Right renal cortex interstitium (tissue), 3 donors: ENCODE measurements around the gene CCR2. TPM values are rescaled to one million over a fixed set of nuclear protein-coding genes. Genes with fewer than 3 reads are reported as not detected.

ENCODE experiments used
- DNase-seq, 3 donors: peaks; one replicate each; pipeline ENCODE4 v3.0.0-alpha.2; 2013; ENCODE audit warnings: low read depth in 3 of 3, low spot score in 2 of 3
- polyA plus RNA-seq, 3 donors: library from polyadenylated mRNA; unstranded; fragments of 120-200 nt; gene quantifications; one replicate each; pipeline ENCODE4 v1.2.1, GENCODE V29; 2013; ENCODE audit not compliant: insufficient read length in 3 of 3

The CCR2 gene
- polyA plus RNA-seq, 3 donors: 2.0 to 2.1 (median 2.1) TPM

GRCh38 chr3:46354478-46354877, 567 bp downstream of the CCR2 start:
- no peak for DNase-seq

GRCh38 chr3:46354984-46355383, 1.1 kb downstream of the CCR2 start:
- DNase-seq: no peak

DNA sequence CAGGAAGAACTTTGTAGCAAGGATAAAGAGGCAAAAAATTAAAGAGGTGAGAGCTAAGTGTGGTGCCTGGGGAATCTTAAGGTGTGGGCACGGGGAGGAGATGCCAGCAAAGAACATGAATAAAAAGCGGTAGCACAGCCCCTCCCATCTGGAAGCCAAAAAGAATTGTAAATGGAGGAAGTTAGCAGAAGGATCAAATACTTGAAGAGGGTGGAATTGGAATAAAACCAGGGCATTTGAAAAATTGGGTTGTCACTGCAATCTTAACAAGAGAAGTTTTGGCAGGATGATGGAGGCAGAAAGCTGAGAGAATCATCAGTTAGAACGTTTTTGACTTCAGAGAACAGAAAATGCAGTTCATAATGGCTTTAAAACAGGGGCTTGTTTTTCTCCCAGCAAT, 2.4 kb downstream of the CCR2 start:
- no peak for DNase-seq

DNA sequence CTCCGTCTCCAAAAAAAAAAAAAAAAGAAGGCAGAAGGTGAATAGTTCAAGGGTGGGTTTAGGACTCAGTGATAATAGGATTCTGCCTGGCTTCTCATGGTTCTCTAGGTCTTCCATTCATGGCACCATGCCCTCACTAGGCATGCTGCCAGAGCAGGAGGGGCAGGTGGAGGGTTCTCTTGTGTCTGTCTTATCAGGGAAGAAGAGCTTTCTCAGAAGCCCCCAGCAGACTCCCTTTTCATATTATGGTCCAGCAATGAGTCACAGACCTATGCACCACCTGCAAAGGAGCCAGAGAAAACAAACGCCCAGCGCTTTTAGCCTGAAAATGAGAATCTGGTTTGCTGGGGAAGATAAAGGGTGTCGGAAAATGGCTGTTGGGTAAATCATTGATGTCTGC, 3.0 kb downstream of the CCR2 start:
- DNase-seq: no peak

DNA sequence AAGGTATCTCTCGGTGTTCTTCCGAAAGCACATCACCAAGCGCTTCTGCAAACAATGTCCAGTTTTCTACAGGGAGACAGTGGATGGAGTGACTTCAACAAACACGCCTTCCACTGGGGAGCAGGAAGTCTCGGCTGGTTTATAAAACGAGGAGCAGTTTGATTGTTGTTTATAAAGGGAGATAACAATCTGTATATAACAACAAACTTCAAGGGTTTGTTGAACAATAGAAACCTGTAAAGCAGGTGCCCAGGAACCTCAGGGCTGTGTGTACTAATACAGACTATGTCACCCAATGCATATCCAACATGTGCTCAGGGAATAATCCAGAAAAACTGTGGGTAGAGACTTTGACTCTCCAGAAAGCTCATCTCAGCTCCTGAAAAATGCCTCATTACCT, 4.6 kb downstream of the CCR2 start:
- no peak for DNase-seq

- DNase-seq: no peak
Observed at GRCh38 chr3:46359733-46360493, 6.0 kb downstream of the CCR2 start.

DNA sequence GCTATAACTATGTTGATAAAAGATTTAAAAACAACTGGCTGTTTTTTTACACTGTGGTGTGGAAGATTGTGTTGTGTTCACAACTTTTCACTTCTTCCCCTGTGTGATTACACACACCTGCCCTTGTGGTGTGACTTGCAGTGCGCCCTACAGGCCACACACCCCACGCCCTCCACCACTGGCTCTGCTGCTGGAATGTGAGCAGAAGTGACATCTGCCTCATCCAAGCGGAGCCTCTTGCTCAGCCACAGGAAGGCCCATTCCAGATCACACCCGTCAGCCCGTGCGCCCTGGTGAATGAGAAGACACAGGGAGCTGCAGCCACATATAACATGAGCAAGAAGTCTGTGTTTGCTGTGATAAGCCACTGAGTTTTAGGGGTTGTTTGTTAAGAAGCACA, 7.0 kb downstream of the CCR2 start:
- no peak for DNase-seq

- DNase-seq: no peak
Observed at GRCh38 chr3:46361408-46362283, 7.7 kb downstream of the CCR2 start.

DNA sequence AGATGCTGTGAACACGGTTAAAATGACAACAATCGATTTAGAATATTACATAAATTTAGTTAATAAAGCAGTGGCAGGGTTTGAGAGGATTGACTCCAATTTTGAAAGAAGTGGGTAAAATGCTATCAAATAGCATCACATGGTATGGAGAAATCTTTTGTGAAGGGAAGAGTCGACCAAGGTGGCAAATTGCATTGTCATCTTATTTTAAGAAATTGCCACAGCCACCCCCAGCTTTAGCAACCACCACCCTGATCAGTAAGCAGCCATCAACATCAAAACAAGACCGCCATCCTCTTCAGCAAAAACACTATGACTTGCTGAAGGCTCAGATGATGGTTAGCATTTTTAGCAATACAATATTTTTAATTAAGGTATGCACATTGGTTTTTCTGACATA, 11.1 kb downstream of the CCR2 start:
- no peak for DNase-seq

GRCh38 chr3:46365737-46366524, 12.0 kb downstream of the CCR2 start:
- DNase-seq: no peak

GRCh38 chr3:46367811-46368210, 13.9 kb downstream of the CCR2 start:
- DNase-seq: no peak

DNA sequence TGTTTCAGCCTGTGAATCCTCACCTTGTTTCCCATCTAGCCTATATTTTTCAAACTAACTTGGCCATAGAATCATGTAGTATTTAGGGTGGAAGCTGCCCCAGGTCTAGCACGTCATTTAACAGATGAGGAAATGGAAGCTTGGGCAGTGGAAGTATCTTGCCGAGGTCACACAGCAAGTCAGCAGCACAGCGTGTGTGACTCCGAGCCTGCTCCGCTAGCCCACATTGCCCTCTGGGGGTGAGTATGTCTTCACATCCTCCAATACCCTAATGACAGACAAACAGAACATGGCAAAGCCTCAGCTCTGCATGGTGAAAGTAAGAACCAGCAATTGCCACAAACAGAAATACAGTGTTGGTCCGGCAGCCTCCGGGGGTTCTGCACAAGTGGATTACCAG, 14.7 kb downstream of the CCR2 start:
- DNase-seq: no peak

GRCh38 chr3:46369151-46369550, 15.2 kb downstream of the CCR2 start:
- no peak for DNase-seq

DNA sequence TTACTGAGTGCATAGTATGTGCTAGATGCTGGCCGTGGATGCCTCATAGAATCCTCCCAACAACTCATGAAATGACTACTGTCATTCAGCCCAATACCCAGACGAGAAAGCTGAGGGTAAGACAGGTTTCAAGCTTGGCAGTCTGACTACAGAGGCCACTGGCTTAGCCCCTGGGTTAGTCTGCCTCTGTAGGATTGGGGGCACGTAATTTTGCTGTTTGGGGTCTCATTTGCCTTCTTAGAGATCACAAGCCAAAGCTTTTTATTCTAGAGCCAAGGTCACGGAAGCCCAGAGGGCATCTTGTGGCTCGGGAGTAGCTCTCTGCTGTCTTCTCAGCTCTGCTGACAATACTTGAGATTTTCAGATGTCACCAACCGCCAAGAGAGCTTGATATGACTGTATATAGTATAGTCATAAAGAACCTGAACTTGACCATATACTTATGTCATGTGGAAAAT, 15.8 kb downstream of the CCR2 start:
- no peak for DNase-seq

DNA sequence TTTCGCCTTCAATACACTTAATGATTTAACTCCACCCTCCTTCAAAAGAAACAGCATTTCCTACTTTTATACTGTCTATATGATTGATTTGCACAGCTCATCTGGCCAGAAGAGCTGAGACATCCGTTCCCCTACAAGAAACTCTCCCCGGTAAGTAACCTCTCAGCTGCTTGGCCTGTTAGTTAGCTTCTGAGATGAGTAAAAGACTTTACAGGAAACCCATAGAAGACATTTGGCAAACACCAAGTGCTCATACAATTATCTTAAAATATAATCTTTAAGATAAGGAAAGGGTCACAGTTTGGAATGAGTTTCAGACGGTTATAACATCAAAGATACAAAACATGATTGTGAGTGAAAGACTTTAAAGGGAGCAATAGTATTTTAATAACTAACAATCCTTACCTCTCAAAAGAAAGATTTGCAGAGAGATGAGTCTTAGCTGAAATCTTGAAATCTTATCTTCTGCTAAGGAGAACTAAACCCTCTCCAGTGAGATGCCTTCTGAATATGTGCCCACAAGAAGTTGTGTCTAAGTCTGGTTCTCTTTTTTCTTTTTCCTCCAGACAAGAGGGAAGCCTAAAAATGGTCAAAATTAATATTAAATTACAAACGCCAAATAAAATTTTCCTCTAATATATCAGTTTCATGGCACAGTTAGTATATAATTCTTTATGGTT, 17.1 kb downstream of the CCR2 start, which contains the start of gene CCR5:
CCR5 (plus strand) TSS at position 108 of the 680 bp plus-strand sequence. CDS start 1,957 bp downstream, outside the sequence.
- DNase-seq: no peak

DNA sequence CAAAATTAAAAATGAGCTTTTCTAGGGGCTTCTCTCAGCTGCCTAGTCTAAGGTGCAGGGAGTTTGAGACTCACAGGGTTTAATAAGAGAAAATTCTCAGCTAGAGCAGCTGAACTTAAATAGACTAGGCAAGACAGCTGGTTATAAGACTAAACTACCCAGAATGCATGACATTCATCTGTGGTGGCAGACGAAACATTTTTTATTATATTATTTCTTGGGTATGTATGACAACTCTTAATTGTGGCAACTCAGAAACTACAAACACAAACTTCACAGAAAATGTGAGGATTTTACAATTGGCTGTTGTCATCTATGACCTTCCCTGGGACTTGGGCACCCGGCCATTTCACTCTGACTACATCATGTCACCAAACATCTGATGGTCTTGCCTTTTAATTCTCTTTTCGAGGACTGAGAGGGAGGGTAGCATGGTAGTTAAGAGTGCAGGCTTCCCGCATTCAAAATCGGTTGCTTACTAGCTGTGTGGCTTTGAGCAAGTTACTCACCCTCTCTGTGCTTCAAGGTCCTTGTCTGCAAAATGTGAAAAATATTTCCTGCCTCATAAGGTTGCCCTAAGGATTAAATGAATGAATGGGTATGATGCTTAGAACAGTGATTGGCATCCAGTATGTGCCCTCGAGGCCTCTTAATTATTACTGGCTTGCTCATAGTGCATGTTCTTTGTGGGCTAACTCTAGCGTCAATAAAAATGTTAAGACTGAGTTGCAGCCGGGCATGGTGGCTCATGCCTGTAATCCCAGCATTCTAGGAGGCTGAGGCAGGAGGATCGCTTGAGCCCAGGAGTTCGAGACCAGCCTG, 17.8 kb downstream of the CCR2 start:
- no peak for DNase-seq

GRCh38 chr3:46372492-46373359, 18.8 kb downstream of the CCR2 start:
- DNase-seq: no peak

DNA sequence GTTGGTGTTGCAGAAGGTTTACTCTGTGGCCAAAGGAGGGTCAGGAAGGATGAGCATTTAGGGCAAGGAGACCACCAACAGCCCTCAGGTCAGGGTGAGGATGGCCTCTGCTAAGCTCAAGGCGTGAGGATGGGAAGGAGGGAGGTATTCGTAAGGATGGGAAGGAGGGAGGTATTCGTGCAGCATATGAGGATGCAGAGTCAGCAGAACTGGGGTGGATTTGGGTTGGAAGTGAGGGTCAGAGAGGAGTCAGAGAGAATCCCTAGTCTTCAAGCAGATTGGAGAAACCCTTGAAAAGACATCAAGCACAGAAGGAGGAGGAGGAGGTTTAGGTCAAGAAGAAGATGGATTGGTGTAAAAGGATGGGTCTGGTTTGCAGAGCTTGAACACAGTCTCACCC, 20.8 kb downstream of the CCR2 start:
- no peak for DNase-seq

GRCh38 chr3:46375218-46375617, 21.3 kb downstream of the CCR2 start:
- DNase-seq: no peak
